Endothelial cell (in vitro differentiated cells): ENCODE results near the gene STK4. TPM values are rescaled to one million over a fixed set of nuclear protein-coding genes. Genes with fewer than 3 reads are reported as not detected.
A peak's percentile ranks its signal among the peaks of the same experiment; 100 is the strongest.

ENCODE experiments used
- DNase-seq: peaks from one replicate; pipeline ENCODE4 v3.0.0; 2021; ENCODE audit warnings: low spot score
- H3K27ac Mint-ChIP-seq: one replicate; pipeline ENCODE4 v1.8.0; 2021; ENCODE audit warnings: mixed read lengths, inconsistent platforms; ENCODE audit not compliant: unreplicated experiment
- H3K27me3 Mint-ChIP-seq: one replicate; pipeline ENCODE4 v1.8.0; 2021; ENCODE audit warnings: mild to moderate bottlenecking, moderate library complexity, mixed read lengths, inconsistent platforms; ENCODE audit not compliant: unreplicated experiment
- H3K36me3 Mint-ChIP-seq: one replicate; pipeline ENCODE4 v1.8.0; 2021; ENCODE audit warnings: mild to moderate bottlenecking, low read depth, mixed read lengths, inconsistent platforms; ENCODE audit not compliant: unreplicated experiment
- H3K4me1 Mint-ChIP-seq: one replicate; pipeline ENCODE4 v1.8.0; 2021; ENCODE audit warnings: mild to moderate bottlenecking, mixed read lengths, inconsistent platforms; ENCODE audit not compliant: unreplicated experiment
- H3K4me3 Mint-ChIP-seq: one replicate; pipeline ENCODE4 v1.8.0; 2021; ENCODE audit warnings: mild to moderate bottlenecking, mixed read lengths, inconsistent platforms; ENCODE audit not compliant: unreplicated experiment
- H3K9me3 Mint-ChIP-seq: one replicate; pipeline ENCODE4 v1.8.0; 2021; ENCODE audit warnings: mixed read lengths, inconsistent platforms; ENCODE audit not compliant: unreplicated experiment
- CTCF ChIP-seq: fragments of 200-600 bp; sonication (generic); IDR thresholded peaks from one replicate; pipeline ENCODE4 v1.5.0; 2021; ENCODE audit warnings: antibody characterized with exemption; ENCODE audit not compliant: unreplicated experiment
- total RNA-seq: library from RNA; stranded (reverse); fragmentation: NEBNext Ultra II Directional; extraction: Animal tissue kit (Norgen Biotek cat#: 25700); gene quantifications from one replicate; pipeline ENCODE4 v1.2.1, GENCODE V29; 2021; ENCODE audit not compliant: unreplicated experiment

The STK4 gene
- total RNA-seq, 1 donor from 2014 or later = 34.1 TPM

GRCh38 chr20:44990425-44990824 is 24.1 kb downstream of the STK4 start:
- Mint-ChIP-seq H3K9me3 (no peaks in the 10 kb centered on the region), H3K4me1 (peaks cover 4% of the 10 kb centered on the region), H3K4me3 (no peak overlapping the region), H3K36me3 (peaks cover 5% of the 10 kb centered on the region), H3K27ac (no peak overlapping the region), H3K27me3 (no peaks in the 10 kb centered on the region)
- no peak for DNase-seq
- no peak for TF ChIP-seq CTCF

DNA sequence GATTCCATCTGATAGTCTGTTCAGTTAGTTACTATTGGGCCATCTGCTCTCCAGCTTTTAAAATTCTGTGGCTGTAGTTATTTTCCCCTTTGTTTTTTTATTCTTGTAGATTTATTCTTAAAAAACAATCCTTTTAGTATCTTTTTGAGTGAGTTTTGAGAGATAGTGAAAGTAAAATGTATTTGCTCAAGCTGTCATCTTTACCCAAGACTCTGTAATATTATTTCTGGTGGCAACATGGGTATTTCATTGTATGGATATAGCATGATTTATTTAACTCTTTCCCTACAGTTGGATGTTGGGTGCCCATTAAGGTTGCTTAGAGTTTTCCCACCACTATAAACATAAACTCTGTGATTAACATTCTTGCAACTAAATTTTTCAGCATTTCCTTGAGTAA is 24.6 kb downstream of the STK4 start:
- Mint-ChIP-seq H3K9me3 (no peaks in the 10 kb centered on the region), H3K36me3 (peaks cover 10% of the 10 kb centered on the region), H3K4me3 (no peak overlapping the region), H3K27ac (no peak overlapping the region), H3K4me1 (peaks cover 4% of the 10 kb centered on the region), H3K27me3 (no peaks in the 10 kb centered on the region)
- no peak for DNase-seq
- TF ChIP-seq CTCF = no peak

DNA sequence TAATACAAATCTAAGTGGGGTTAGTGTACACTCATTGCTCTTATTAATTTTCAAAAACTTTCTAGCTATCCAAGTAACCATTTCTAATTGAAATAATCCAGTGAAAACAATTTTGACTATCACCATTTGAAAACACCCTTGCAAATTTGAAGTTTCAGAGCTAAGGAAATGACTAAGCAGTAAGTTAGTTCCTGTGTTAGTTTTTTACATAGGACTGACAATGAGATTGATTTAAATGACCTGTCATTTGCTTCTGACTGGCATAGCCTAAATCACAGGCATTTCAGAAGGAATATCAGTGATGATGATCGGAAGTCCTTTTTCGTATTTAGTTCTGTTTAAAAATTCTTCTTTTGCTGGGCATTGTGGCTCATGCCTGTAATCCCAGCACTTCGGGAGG is 27.0 kb downstream of the STK4 start:
- no peak for TF ChIP-seq CTCF
- H3K36me3 Mint-ChIP-seq = peaks cover 31% of the 10 kb centered on the region
- H3K27me3 Mint-ChIP-seq = peaks cover 3% of the 10 kb centered on the region
- H3K4me3 Mint-ChIP-seq = no peak overlapping the region
- peaks cover 4% of the 10 kb centered on the region for H3K4me1 Mint-ChIP-seq
- H3K27ac Mint-ChIP-seq = peak overlapping the region; percentile 5
- DNase-seq = no peak
- H3K9me3 Mint-ChIP-seq = no peaks in the 10 kb centered on the region

DNA sequence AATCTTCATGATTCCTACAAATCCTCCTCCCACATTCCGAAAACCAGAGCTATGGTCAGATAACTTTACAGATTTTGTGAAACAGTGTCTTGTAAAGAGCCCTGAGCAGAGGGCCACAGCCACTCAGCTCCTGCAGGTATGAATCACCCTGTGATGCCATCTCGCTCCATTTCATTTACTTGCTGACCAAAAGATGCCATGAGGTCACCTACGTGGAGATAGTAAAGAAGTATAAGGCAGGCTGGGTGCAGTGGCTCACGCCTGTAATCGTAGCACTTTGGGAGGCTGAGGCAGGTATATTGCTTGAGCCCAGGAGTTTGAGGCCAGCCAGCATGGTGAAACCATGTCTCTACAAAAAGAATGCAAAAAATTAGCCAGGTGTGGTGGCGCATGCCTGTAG is 30.9 kb downstream of the STK4 start:
- H3K9me3 Mint-ChIP-seq = no peaks in the 10 kb centered on the region
- DNase-seq = no peak
- no peak overlapping the region for H3K27ac Mint-ChIP-seq
- peaks cover 30% of the 10 kb centered on the region for H3K36me3 Mint-ChIP-seq
- TF ChIP-seq CTCF = no peak
- peak overlapping the region; percentile 8 for H3K4me3 Mint-ChIP-seq
- H3K27me3 Mint-ChIP-seq = peaks cover 3% of the 10 kb centered on the region
- H3K4me1 Mint-ChIP-seq = peaks cover 4% of the 10 kb centered on the region

GRCh38 chr20:44997668-44998067 is 31.4 kb downstream of the STK4 start:
- no peak for TF ChIP-seq CTCF
- Mint-ChIP-seq H3K4me1 (peaks cover 4% of the 10 kb centered on the region), H3K27me3 (peaks cover 3% of the 10 kb centered on the region), H3K27ac (no peak overlapping the region), H3K9me3 (no peaks in the 10 kb centered on the region), H3K36me3 (peaks cover 30% of the 10 kb centered on the region), H3K4me3 (no peak overlapping the region)
- DNase-seq = no peak
